GM18951 (cell line): ENCODE data around the gene LNX1.

Source experiments
- POLR2A ChIP-seq: IDR thresholded peaks from 4 replicates; pipeline ENCODE4 v1.6.1; 2011; ENCODE audit warnings: mild to moderate bottlenecking; ENCODE audit not compliant: insufficient read length, insufficient read depth; ENCODE audit errors: extremely low read depth
- in situ Hi-C: fragments of 300-500 bp; cut with MboI; formaldehyde crosslinking; loops from one replicate; pipeline ENCODE4 v1.12.0; 2022; ENCODE audit warnings: low sequenced_read_pairs, mixed read lengths, inconsistent platforms; ENCODE audit not compliant: unreplicated experiment

The LNX1 gene

GRCh38 chr4:53507058-53507457 is 84.2 kb downstream of the LNX1 start:
- no peak for TF ChIP-seq POLR2A
- in situ Hi-C loops: no loop called here

- TF ChIP-seq POLR2A: no peak
- in situ Hi-C loops: no loop called here
Measured at GRCh38 chr4:53505947-53506346, 85.3 kb downstream of the LNX1 start.

DNA sequence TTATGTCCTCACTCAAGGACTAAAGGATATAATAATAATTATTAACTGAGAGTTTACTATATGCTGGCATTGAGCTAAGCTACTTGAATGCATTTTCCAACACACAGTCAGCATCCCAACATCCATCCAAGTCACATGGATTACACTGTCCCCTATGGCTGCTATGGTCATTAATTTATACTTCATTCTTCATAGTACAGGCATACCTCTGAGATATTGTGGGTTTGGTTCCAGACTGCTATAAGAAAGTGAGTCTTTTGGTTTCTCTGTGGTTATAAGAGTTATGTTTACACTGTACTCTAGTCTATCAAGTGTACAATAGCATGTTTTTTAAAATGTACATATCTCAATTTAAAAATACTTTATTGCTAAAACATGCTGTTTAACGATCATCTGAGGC is 89.2 kb downstream of the LNX1 start:
- TF ChIP-seq POLR2A: no peak
- in situ Hi-C loops: no loop called here

DNA sequence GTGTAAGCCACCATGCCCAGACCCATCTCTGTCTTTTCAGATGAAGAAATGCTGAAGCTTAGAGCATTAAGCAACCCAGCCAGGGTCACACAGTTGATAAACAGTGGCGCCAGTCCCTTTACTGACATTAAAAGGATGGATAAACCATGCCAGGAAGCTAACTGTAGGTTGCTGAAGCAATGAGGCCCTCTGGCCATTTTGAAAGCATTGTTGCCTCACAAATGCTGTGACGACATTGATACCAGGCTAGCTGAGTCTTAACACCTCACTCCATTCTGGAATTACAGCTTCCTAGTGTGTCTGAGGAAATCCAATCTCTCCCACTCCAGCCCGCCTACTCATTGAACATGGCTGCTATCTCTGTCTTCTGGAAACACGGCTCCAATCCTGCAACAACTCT is 89.7 kb downstream of the LNX1 start:
- in situ Hi-C loops: no loop called here
- no peak for TF ChIP-seq POLR2A

- TF ChIP-seq POLR2A: no peak
- in situ Hi-C loops: no loop called here
Measured at GRCh38 chr4:53500546-53500945, 90.7 kb downstream of the LNX1 start.

GRCh38 chr4:53499791-53500190 is 91.5 kb downstream of the LNX1 start:
- in situ Hi-C loops: no loop called here
- no peak for TF ChIP-seq POLR2A

DNA sequence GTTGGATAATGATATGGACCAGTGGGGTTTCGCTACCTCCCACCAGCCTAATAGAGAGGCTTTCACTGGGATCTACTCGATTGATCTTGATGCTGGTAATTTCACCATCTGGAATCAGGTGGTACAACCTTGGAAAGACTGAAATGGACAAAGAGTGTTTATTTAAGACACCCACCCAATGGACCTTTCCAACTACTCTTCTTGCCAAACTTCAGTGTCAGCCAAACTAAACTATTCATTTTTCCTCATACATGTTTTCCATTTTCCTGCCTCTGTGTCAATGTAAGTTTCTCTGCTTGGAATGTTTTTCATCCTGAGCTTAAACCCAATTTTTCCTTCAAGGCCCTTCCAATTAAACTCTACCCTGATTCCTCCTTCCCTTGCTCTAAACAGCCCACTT is 92.6 kb downstream of the LNX1 start:
- no peak for TF ChIP-seq POLR2A
- in situ Hi-C loops: no loop called here

GRCh38 chr4:53497487-53498244 is 93.6 kb downstream of the LNX1 start:
- no peak for TF ChIP-seq POLR2A
- in situ Hi-C loops: no loop called here

DNA sequence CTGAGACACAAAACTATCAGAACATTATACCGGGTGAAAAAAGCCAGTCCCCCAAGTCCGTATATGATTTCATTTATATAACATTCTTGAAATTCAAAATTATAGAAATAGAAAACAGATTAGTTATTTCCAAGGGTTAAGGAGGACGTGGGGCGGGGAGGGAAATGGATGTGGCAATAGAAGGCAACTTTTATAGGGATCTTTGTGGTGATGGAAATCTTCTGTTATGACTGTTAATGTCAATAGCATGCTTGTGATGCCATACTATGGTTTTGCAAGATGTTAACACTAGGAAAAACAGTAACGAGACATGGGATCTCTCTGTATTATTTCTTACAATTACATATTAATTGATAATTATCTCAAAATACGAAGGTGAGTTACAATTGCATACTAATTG is 96.4 kb downstream of the LNX1 start:
- no peak for TF ChIP-seq POLR2A
- in situ Hi-C loops: no loop called here

- in situ Hi-C loops: no loop called here
Measured at GRCh38 chr4:53490965-53491622, 100.2 kb downstream of the LNX1 start.

DNA sequence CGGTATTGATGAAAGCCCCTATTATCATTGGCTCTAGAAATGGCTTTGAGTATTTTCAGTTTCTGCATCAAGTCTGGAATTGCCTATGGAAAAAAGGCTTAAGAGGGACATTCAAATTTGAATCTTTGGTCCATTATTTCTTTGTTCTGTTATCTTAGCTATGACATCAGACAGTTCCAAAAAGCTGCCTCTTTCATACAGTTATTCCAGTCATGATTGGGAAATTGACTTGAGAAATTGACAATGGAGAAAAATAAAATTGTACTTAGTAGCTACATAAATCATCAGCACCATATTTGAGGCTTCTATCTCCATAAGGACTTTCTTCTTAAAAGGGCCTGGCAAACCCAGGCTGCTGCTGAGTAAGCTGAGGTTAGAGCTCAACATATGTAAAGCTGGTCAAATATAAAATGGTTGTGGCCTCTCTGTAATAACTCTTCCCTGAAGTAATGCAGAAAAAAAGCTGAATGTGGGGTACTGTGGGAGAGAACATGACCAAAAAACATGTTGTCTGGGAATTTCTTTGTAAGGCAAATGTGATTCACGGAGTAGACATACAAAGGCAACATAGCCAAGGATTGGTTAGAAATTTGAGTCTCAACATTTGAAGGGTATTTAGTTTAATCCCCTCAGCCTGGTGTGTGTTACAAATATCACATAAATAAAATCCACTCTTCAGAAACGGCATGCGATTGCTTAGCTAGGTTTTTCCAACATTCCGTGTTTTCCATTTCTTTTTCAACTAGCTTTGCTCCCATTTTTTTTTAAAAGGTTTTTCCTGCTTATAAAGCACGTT is 100.9 kb downstream of the LNX1 start:
- in situ Hi-C loops: no loop called here
- no peak for TF ChIP-seq POLR2A

More at GRCh38 chr4:53490965-53491622, 100.2 kb downstream of the LNX1 start:
- no peak for TF ChIP-seq POLR2A

- in situ Hi-C loops: no loop called here
- TF ChIP-seq POLR2A: no peak
Measured at GRCh38 chr4:53489279-53489889, 101.9 kb downstream of the LNX1 start.

- TF ChIP-seq POLR2A: no peak
- in situ Hi-C loops: no loop called here
Measured at GRCh38 chr4:53487766-53488165, 103.5 kb downstream of the LNX1 start.
